22Rv1 (cell line): ENCODE measurements around the gene ERG.

Source experiments
- CTCF ChIP-seq: fragments of 450-650 bp; IDR thresholded peaks from 2 replicates; pipeline ENCODE4 v1.5.1; 2017; ENCODE audit warnings: mild to moderate bottlenecking
- ZFX ChIP-seq: fragments of 450-650 bp; IDR thresholded peaks from 2 replicates; pipeline ENCODE4 v1.6.1; 2017; ENCODE audit warnings: antibody characterized with exemption, borderline replicate concordance

DNA sequence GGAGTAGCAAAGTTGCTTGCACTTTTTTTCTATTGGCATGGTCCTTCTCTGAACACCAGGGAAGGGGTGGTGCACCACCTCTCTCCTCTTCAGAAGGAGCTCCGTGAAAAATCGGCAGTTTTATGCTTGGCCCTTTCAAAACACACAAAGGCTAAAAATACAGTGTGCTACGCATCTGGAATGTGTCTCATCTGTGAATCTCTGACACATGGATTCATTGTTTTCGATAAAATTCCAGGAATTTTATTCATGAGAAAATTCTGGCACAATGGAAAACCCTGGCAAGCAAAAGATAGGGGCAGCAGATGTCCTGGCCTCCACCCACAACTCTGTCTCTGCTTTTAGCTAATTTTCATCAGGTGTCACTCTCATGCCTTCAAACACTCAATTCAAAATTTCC lies 42.9 kb downstream of the ERG start:
- TF ChIP-seq CTCF, result no peak
- no peak for TF ChIP-seq ZFX
